SU-DHL-6 (cell line): ENCODE results near the gene ZDHHC1.
"Not testable (repeated sequence)": the region's sequence is repeated elsewhere in the genome, so short reads cannot be mapped to it uniquely, and the experiment has no call there.

Experiments
- H2AFZ ChIP-seq: fragments of 200-600 bp; sonication (generic); 2 replicates; pipeline ENCODE4 v1.6.1; 2014; ENCODE audit warnings: low read depth, mild to moderate bottlenecking, moderate library complexity, mixed read lengths, antibody characterized with exemption, low read length; ENCODE audit not compliant: severe bottlenecking
- H3F3A ChIP-seq: fragments of 200-600 bp; shearing (Covaris generic); 2 replicates; pipeline ENCODE4 v1.6.0; 2016; ENCODE audit warnings: antibody characterized with exemption, mild to moderate bottlenecking; ENCODE audit not compliant: insufficient read depth
- H3K27ac ChIP-seq: fragments of 200-600 bp; sonication (generic); 2 replicates; pipeline ENCODE4 v1.5.1; 2016; ENCODE audit warnings: low read depth, mild to moderate bottlenecking, low read length, moderate library complexity, mixed read lengths
- H3K27me3 ChIP-seq: fragments of 200-600 bp; sonication (generic), shearing (Covaris generic); 2 replicates; pipeline ENCODE4 v1.6.0; 2014; ENCODE audit warnings: mild to moderate bottlenecking, low read length
- H3K36me3 ChIP-seq: fragments of 200-600 bp; sonication (generic); 2 replicates; pipeline ENCODE4 v1.6.1; 2014; ENCODE audit warnings: mild to moderate bottlenecking, low read length, mixed read lengths
- H3K4me2 ChIP-seq: fragments of 300-600, 200-600 bp; shearing (Covaris generic), sonication (generic); 2 replicates; pipeline ENCODE4 v1.6.0; 2014; ENCODE audit warnings: low read length, low read depth, mild to moderate bottlenecking; ENCODE audit not compliant: poor library complexity, severe bottlenecking
- H3K4me3 ChIP-seq: fragments of 200-600 bp; sonication (generic); 2 replicates; pipeline ENCODE4 v1.5.1; 2014; ENCODE audit warnings: antibody characterized with exemption, low read length, mild to moderate bottlenecking, mixed read lengths; ENCODE audit not compliant: insufficient read depth, poor library complexity, severe bottlenecking
- H3K79me2 ChIP-seq: fragments of 200-600 bp; sonication (generic); 2 replicates; pipeline ENCODE4 v1.6.1; 2014; ENCODE audit warnings: mild to moderate bottlenecking, low read length, moderate library complexity; ENCODE audit not compliant: insufficient read depth
- H3K9ac ChIP-seq: fragments of 200-600 bp; sonication (generic); 2 replicates; pipeline ENCODE4 v1.7.0; 2014; ENCODE audit warnings: mild to moderate bottlenecking, low read length
- H3K9me2 ChIP-seq: fragments of 200-600 bp; sonication (generic); replicated peaks from 2 replicates; pipeline ENCODE4 v1.6.1; 2014; ENCODE audit warnings: low read length; ENCODE audit not compliant: insufficient read depth
- H3K9me3 ChIP-seq: fragments of 200-600 bp; sonication (generic); 2 replicates; pipeline ENCODE4 v1.6.1; 2014; ENCODE audit warnings: low read length, mixed read lengths; ENCODE audit not compliant: insufficient read depth
- H4K20me1 ChIP-seq: fragments of 200-600 bp; sonication (generic); 2 replicates; pipeline ENCODE4 v1.6.1; 2014; ENCODE audit warnings: low read depth, mild to moderate bottlenecking, antibody characterized with exemption, low read length, moderate library complexity, mixed read lengths
- CTCF ChIP-seq: fragments of 200-600 bp; sonication (generic); IDR thresholded peaks from one replicate; pipeline ENCODE4 v1.5.1; 2017; ENCODE audit warnings: antibody characterized with exemption, mild to moderate bottlenecking, low read length, moderate library complexity; ENCODE audit not compliant: insufficient read depth, poor library complexity, severe bottlenecking
- EZH2phosphoT487 ChIP-seq: fragments of 200-600 bp; sonication (generic), shearing (Covaris generic); conservative IDR thresholded peaks from 2 replicates; pipeline ENCODE4 v1.6.1; 2018; ENCODE audit warnings: mild to moderate bottlenecking, antibody characterized with exemption, low read length, moderate library complexity, mixed read lengths

Gene ZDHHC1

DNA sequence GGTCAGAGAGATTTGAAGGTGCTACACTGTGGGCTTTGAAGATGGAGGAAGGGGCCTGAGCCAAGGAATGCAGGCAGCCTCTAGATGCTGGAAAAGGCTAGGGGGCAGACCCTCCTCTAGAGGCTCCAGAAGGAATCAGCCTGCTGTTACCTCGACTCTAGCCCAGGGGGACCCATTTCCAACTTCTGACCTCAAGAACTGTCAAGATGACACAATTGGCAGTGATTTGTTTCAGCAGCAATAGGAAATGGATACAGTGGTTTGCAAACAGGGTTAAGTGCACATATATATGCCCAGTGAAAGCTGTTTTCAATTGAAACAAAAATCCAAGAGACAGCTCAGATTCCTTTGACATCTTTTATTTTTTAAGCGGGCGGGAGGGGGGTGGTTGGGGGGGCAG lies 3.7 kb upstream of the ZDHHC1 start:
- Histone ChIP-seq H3K4me3 (no peak overlapping the region), H2AFZ (no peak overlapping the region), H3K4me2 (no peak overlapping the region), H3K79me2 (no peaks in the 10 kb centered on the region), H3K9me3 (no peaks in the 10 kb centered on the region), H4K20me1 (no peaks in the 10 kb centered on the region), H3K9ac (no peak overlapping the region), H3F3A (no peaks in the 10 kb centered on the region), H3K36me3 (no peaks in the 10 kb centered on the region), H3K9me2 (no peaks in the 10 kb centered on the region), H3K27ac (no peak overlapping the region), H3K27me3 (no peaks in the 10 kb centered on the region)
- TF ChIP-seq EZH2phosphoT487 (no peak), CTCF (no peak)

GRCh38 chr16:67419502-67419901 lies 3.2 kb upstream of the ZDHHC1 start:
- TF ChIP-seq EZH2phosphoT487 (no peak), CTCF (no peak)
- H3K4me2 ChIP-seq: no peak overlapping the region
- no peaks in the 10 kb centered on the region for H3K79me2 ChIP-seq
- no peak overlapping the region for H3K9ac ChIP-seq
- H4K20me1 ChIP-seq: no peaks in the 10 kb centered on the region
- no peaks in the 10 kb centered on the region for H3K36me3 ChIP-seq
- no peak overlapping the region for H3K4me3 ChIP-seq
- no peaks in the 10 kb centered on the region for H3F3A ChIP-seq
- H3K9me2 ChIP-seq: no peaks in the 10 kb centered on the region
- no peaks in the 10 kb centered on the region for H3K27me3 ChIP-seq
- no peak overlapping the region for H2AFZ ChIP-seq
- H3K27ac ChIP-seq: no peak overlapping the region
- H3K9me3 ChIP-seq: no peaks in the 10 kb centered on the region

DNA sequence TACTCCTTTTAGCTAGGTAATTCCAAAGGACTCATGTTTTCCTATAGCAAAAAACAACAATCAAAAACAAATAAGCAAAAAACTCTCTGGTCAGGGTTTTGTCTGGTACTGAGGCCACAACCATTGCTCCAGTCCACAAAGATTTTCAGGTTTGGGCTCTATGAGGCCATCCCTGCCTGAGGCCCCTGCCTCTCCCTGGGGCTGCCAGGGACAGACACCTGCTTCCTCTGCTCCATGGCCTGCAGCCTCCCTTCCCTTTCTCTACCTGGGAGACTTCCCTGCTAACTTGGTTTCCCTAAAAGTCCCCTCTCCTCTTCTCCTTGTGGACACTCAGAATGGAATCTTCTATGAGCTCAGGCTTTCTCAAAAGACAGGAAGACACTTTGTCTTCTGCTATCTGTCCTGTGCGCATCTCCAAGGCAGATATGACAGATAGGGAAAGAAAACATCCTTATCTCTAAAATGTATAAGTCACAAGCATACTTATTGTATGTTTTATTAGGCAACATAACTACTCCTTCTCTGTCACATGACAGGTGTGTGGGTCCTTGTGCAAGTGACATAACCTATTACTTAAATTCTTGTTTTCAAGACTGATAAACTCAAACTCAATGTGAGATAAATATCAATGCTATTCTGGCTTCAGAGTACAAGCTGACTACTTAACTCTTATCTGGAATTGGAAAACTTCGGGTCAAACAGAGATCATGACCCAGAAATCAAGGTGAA lies 1.2 kb upstream of the ZDHHC1 start:
- H3K4me2 ChIP-seq: no peak overlapping the region
- H4K20me1 ChIP-seq: no peaks in the 10 kb centered on the region
- no peaks in the 10 kb centered on the region for H3K27me3 ChIP-seq
- no peak overlapping the region for H2AFZ ChIP-seq
- H3K4me3 ChIP-seq: no peak overlapping the region
- H3K79me2 ChIP-seq: no peaks in the 10 kb centered on the region
- no peaks in the 10 kb centered on the region for H3K36me3 ChIP-seq
- no peaks in the 10 kb centered on the region for H3F3A ChIP-seq
- no peak for TF ChIP-seq EZH2phosphoT487
- no peak for TF ChIP-seq CTCF
- H3K9me2 ChIP-seq: no peaks in the 10 kb centered on the region
- no peak overlapping the region for H3K9ac ChIP-seq
- no peaks in the 10 kb centered on the region for H3K9me3 ChIP-seq
- no peak overlapping the region for H3K27ac ChIP-seq

DNA sequence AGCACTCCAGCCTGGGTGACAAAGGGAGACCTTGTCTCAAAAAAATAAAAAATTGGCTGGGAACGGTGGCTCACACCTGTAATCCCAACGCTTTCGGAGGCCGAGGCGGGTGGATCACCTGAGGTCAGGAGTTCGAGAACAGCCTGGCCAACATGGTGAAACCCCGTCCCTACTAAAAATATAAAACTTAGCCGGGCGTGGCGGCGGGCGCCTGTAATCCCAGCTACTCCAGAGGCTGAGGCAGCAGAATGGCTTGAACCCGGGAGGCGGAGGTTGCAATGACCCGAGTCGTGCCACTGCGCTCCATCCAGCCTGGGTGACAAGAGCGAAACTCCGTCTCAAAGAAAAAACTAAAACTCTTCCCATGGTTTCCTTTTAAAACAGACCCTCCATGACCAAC lies 856 bp downstream of the ZDHHC1 start:
- H3K9me2 ChIP-seq, H2AFZ ChIP-seq, H3K4me2 ChIP-seq, H3K79me2 ChIP-seq, H3K27ac ChIP-seq, H3K27me3 ChIP-seq, H3K9me3 ChIP-seq, H3K36me3 ChIP-seq, H3K4me3 ChIP-seq, H3K9ac ChIP-seq, H3F3A ChIP-seq, H4K20me1 ChIP-seq: not testable (repeated sequence)
